Left renal cortex interstitium (tissue), 4 donors: ENCODE results near the gene SPOP. TPM values are rescaled to one million over a fixed set of nuclear protein-coding genes. Genes with fewer than 3 reads are reported as not detected.

Source experiments
- DNase-seq, 4 donors: peaks; one replicate each; pipeline ENCODE4 v3.0.0-alpha.2; 2013; ENCODE audit warnings: low read depth in 4 of 4, low spot score in 2 of 4, missing footprints in 1 of 4
- polyA plus RNA-seq, 4 donors: library from polyadenylated mRNA; unstranded; fragments of 120-200 nt; gene quantifications; one replicate each; pipeline ENCODE4 v1.2.1, GENCODE V29; 2013; ENCODE audit not compliant: insufficient read length in 4 of 4

SPOP gene
- polyA plus RNA-seq, 4 donors = 62.4 to 79.0 (median 69.9) TPM

DNA sequence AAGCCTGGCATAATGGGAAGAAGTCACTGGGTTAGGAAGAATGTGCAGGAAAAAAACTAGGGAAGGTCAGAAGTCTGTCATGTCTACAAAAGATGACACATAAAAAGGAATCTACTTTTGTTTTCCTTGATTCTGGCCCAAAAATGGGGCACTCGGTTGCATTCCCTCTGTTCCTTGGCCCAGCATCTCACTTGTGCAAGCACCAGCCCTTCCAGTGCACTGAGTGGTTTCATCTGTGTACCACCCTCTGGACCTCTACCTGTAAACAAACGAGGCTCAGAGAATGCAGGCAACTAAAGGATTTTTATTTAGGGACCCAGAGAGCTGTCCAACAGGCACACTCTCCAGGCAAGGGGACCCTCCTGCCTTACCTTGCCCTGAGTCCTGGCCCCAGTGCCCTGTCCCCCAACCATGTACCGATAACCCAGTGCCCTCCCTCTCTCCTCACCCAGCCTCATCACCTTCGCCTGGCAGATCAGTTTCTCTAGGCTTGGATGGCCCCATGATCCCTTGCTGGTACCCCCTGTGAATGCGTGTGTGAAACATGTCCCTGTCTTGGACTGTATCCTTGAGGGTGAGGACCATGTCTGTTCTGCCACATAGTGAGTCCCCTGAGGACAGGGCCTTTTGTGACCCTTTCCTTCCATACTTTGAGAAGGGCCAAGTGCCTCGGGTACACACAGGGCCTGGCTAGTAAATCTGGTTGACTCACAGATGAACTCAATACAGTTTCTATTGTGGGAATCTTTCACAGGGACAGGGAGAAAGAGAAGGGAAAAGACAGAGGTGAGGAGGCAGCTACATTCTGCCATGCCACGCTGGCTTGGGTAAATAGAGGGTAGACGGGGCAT lies 88.9 kb downstream of the SPOP start:
- no peak for DNase-seq

DNA sequence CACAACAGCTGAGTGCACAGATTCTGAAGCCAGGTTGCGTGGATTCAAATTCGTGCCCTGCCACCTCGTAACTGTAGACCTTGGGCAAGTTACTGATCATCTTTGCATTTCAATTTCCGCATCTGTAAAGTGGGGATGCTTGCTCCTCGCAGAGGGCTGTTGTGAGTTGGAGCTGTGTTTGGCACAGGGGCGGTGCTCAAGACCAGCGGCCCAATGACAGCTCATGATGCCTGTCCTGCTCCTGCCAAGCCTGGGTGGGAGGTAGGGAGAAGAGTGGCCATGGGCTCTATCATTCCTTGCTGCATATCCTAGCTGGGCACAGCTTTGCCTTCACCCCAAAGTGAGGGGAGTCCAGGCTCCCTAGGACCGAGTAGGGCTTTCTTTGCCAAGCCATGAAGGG lies 89.6 kb downstream of the SPOP start:
- no peak for DNase-seq

DNA sequence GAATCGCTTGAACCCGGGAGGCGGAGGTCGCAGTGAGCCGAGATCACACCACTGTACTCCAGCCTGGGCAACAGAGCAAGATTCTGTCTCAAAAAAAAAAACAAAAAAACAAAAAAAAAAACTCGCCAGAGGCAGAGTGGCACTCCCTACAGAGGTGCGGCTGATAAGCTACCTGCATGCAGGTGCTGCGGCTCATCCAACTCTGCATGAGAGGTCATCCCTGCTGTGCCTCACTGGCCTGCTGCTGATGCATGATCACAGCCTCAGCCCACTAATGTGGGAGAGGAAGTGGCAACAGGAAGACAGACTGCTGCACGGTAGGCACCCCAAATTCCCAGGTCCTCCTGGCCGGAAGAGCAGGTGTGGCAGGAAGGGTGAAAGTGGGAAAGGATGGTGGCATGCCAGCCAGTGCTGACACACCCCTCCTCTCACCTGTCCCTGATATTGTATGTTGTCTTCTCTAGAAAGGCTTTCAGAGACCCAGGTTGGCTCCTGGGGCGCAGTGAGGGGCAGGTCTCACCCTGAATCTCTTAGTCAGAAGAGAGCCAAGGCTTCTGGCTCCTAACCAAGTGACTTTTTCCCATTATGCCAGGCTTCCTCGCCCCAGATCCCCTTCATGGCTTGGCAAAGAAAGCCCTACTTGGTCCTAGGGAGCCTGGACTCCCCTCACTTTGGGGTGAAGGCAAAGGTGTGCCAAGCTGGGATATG lies 90.4 kb downstream of the SPOP start:
- no peak for DNase-seq

DNA sequence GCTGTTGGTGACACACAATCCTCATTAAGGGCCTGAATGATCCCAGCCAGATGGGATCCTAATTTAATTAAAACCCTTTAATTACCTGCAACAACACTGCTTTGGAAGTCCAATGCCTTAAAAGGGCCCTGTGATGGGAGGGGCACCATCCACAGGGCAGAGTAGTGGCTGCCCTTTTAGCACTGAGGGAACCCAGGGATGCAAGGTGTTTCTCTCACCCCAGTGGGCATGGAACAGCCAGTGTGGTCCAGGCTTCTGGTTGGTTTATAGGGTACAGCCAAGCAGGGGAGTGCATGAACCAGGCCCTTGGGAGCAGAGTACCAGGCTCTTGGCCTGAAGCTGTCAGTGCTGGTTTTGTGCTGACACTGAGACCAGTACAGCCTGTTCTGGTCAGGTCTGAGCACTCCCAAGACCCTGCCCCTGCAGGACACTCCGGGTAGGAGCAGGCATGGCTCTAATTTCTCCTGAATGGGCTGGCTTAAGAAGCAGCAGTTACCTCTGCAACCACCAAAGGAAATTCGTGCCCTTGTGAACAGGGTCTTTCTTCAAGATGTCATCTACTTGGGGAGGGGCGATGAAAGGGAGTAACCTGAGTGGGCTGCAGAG lies 92.4 kb downstream of the SPOP start:
- DNase-seq = no peak

DNA sequence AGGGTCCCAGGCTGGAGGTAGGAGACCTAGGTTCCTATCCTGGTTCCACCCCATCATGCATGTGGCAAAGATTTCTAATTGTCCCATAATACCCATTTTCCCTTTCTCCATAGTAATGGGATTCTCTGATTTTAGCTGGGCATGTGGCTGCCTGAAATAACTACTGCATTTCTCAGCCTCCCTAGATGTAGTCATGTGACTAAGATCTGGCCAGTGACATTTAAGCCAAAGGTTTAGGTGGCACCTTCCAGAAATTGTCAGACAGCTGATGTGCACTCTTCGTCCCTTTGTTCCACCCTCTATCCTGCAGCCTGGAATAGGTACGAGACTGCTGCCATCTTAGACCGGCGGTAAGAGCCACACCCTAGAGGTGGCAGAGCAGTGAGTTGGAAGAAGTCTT lies 94.0 kb downstream of the SPOP start:
- no peak for DNase-seq

DNA sequence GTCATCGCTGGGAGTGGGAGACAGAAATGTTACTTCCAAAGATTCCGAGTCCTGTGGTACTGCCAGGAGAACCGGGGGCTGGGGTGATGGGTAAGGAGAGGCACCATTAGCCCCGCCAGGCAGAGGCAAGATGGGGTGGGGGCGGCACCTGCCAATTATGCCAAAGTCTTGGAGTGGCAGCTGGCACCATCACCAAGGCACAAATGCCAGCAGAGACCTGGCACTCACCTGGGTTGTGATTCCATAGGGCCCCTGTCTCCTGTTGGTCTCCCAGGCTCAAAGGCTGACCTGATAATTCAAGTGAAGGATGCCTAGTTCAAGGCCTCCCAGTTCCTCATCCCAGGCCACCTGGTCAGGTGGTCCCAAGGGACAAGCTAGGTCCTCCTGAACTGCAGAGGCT lies 94.7 kb downstream of the SPOP start:
- DNase-seq = no peak

DNA sequence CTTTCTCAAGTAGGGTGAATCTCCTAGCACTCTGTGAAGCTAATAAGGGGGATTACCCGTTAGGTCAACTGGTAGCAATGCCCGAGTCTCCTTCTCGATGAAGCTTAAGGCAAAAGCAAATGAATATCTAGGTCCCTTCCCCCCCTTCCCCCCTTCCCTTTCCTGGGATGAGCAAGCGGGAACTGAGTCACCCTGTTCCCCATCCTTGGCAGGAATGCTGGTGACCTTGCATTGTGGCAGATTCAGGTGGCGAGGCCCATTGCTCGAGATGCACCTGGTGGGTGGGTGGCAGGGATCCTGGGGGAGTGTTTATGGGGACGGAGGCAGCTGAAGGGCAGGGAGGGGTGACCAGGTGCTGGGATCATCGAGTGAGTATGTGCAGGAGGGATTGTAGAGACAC lies 95.1 kb downstream of the SPOP start:
- DNase-seq = no peak

DNA sequence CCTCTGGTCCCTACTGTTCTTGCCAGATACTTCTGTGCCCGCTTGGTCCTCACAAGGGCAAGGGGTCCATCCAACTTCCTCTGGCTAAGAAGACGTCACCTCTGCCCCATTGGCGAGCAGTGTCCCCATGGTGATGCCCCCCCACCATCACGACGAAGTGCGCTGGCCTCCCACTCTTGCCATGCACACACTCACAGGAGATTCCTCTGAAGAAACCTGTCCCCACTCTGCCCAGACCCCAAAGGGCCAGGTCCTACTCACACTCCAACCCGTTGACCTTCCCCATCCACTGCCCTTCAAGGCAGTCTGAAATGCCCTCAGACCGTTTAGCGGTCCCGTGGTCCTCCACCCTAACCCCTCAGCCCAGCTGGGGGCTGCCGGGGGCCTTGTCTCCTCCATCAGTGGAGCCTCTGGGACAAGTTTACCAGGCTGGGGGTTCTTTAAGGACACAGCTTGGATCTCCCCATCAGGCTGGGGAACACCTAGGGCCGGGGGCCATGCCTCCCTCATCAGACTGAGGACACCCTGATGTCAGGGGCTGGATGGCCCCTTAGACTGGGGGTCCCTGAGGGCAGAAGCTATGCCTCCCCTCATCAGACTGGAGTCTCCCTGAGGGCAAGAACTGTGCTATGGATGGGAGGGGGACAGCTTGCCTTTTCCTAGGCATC lies 95.7 kb downstream of the SPOP start:
- DNase-seq = no peak

DNA sequence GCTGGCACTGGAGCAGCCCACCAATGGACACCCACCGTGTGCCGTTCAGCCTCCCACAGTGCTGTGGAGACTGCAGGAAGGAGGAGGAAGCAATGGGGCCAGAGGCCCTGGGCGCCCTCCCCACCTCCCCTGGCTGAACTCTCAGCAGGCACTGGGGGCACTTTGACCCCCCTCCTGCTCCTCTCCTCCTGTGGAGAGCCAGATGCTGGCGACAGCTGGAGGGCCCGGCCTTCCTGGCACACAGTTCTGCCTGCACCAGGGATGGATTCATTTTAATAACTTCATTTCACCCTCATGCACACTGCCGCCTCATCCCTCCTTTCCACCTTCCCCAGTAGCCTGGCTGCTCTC lies 96.3 kb downstream of the SPOP start:
- DNase-seq = no peak

DNA sequence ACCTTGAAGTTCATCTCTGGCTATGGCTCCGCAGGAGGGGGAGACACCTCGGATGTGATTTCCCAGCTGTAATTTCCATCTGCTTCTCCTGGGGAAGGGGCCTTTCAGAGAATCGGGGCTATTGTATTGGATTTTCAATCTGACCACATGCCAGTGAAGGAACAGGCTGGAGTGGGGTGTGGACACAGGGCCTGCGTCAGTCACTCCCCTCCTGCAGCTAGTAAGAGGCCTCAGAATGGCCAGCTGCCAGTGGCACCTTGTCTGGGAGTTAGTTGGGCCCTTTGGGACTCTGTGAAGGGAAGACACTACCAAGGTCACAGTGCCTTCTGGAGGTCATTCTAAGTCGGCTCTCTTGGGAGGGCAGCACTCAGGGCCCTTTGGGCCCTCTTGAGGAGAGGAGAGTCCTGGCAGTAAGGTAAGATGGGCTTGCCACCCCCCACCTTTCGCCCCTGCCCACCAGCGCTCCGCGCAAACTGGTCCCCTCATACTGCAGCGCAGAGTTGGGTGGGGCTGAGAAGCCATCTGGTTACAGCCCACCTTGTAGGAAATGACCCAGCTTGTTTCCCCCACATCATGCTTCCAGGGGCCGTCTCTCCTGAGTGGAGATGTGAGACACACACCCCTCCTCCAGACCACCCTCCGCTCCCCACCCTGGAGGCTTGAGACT lies 96.8 kb downstream of the SPOP start:
- DNase-seq = no peak

DNA sequence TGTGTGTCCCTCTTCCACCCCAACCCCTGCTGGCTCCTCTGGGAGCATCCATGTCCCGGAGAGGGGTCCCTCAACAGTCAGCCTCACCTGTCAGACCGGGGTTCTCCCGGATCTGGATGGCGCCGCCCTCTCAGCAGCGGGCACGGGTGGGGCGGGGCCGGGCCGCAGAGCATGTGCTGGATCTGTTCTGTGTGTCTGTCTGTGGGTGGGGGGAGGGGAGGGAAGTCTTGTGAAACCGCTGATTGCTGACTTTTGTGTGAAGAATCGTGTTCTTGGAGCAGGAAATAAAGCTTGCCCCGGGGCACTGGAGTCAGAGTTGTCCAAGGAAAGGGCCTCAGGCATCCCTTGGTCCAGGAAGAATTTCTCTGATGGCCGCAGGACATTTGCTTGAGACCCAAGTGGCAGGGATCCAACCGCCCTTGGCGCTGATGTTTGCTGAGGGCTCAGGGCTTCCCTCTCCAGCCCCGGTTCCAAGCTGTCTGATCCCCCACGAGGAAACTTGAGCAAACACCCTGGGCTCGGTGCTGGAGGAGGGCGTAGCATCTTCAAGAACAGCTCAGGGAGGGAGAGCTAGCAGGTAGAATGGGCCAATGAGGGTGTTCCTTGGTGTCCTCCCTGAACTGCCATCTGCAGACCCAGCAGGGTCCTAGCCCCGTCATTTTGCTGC lies 97.7 kb downstream of the SPOP start:
- no peak for DNase-seq

DNA sequence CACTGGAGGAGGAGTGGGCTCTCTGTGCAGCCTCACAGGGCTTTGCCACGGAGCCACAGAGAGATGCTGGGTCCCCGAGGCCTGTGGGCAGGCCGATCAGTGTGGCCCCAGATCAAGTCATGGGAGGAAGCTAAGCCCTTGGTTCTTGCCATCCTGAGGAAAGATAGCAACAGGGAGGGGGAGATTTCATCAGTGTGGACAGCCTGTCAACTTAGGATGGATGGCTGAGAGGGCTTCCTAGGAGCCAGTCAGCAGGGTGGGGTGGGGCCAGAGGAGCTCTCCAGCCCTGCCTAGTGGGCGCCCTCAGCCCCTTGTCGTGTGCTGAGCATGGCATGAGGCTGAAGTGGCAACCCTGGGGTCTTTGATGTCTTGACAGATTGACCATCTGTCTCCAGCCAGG lies 98.4 kb downstream of the SPOP start:
- no peak for DNase-seq

DNA sequence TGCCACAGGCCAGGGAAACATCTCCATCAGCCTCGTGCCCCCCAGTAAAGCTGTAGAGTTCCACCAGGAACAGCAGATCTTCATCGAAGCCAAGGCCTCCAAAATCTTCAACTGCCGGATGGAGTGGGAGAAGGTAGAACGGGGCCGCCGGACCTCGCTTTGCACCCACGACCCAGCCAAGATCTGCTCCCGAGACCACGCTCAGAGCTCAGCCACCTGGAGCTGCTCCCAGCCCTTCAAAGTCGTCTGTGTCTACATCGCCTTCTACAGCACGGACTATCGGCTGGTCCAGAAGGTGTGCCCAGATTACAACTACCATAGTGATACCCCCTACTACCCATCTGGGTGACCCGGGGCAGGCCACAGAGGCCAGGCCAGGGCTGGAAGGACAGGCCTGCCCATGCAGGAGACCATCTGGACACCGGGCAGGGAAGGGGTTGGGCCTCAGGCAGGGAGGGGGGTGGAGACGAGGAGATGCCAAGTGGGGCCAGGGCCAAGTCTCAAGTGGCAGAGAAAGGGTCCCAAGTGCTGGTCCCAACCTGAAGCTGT lies 98.9 kb downstream of the SPOP start:
- no peak for DNase-seq

DNA sequence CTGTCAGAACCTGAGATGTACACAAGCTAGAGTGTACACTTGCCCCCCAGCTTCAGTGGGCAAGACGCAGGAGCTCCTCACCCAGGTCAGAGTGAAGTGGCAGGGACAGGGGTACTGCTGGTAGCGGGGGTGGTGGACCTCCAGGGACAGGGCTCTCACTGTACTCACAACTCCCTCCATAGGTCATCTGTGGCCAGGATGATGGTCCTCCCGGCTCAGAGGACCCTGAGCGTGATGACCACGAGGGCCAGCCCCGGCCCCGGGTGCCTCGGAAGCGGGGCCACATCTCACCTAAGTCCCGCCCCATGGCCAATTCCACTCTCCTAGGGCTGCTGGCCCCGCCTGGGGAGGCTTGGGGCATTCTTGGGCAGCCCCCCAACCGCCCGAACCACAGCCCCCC lies 99.5 kb downstream of the SPOP start:
- no peak for DNase-seq

DNA sequence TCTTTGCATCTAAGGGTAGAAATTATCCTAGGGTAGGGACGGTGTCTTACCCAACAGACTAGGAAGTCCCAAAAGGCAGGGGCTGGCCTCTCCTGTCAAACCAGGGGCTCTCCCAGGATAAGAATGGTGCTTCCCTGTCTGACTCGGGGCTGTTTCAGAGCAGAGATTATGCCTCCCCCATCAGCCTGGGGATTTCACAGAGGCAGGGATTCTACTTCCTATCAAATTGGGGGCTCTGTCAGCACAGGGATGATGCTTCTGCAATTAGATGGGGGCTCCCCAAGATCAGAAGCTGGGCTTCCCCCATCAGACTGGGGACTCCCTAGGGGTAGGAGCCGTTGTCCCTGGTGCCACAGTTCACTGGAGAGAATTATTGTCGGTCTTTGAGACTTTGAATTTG lies 99.9 kb downstream of the SPOP start:
- DNase-seq = no peak

DNA sequence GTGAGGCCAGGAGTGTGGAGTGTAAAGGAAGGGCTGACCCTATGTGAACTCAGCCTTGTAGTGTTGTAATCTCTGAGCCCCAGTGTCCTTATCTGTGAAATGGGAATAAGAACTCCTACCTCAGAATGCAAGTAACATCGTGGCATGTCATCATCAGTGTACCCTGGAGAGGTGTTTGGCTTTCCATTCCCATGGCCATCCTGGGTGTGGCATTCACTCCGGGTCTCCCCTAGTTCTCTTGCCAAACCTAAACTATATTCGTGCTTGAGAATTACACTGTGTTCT lies 100.3 kb downstream of the SPOP start:
- no peak for DNase-seq

DNA sequence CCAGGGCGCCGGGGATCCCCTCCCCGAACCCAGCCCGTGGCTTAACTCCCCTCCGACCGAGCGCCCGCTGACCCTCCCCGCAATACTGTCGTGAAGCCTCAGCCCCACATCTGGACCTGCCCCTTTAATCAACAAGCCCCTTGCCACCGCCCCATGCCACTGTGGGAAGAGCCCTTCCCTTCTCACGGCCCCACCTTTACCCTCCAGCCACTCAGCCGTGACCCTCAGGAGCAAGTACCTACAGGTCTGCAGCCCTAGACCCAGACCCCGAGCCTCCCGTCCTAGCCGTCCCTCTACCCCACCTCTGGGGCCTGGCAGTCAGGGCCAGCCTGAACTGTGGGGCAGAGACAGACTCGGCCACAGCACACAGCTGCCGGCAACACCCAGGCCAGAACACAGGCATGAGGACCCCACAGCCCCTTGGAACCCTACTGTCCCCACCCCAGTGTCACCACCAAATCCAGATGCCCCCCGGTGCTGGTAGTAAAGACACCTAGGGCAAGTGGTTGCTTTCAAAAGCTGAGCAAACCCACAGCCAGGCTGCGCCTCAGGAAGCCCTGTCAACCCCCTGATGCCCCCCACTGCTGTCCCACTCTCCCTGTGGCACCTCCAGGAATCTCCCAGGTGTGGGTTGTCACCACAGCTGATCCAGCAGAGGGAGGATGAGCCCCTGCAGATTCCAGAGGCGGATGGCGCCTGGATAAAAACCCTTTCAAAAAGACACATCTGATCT lies 100.8 kb downstream of the SPOP start:
- no peak for DNase-seq

DNA sequence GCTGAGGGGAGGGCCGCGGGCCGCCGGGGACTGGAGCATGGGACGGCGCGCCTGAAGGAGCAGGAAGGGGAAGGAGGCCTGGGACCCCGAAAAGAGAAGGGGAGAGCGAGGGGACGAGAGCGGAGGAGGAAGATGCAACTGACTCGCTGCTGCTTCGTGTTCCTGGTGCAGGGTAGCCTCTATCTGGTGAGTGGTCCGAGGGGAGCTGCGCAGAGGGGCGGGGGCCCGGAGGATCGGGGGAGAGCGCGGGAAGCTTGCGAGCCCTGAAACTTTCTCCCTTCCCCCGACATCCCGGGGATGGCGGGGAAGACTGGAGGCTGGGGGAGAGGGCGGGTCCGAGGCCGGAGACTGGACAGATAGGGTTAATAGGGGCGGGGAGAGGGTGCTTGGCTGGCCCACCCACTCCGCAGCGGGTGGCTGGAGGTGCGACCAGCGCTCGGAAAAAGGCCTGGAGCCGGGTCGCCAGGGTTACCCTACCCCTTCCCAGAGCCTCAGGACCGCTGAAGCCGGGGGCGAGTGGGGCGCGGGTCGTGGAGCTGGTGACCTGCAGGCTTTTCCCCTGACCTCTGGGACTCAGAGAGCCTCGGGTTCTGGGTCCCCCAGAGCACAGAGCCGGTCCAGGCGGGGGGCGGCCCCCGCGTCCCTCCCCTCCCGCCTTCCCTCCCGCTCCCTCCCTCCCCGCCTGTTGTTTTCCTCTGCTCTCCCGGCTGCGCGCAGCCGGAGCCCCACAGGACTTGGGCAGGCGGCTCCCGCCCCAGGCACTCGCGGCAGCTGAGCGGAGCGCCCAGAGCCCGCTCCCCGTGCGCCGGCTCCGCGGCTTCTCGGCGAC lies 101.6 kb downstream of the SPOP start:
- peak in 3 of 4 donors; percentile 28 to 45 (median 35) for DNase-seq

DNA sequence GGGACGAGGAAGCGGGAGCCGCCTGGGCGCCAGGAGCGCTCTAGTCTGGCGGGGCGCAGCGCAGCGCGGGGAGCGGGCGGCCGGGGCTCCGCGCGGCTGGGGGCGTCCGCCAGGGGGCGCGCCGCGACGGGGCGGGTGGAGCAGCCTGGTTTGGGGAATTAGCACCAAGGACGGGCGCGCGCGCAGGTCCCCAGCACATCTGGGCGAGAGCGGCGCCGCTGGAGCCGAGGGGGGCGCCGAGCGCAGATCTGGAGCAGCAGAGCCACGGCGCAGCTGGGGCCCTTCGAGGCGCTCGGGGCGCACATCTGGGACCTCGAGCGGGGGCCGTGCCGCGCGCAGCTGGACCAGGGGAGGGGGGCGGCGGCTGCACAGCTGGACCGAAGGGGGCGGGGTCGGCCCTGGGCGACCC lies 102.2 kb downstream of the SPOP start, which contains the start of gene NXPH3:
Gene NXPH3 (plus strand): TSS at position 193 of the 409 bp plus-strand sequence. CDS start 349 bp downstream, outside the sequence.
- peak in 1 of 4 donors; percentile 13 for DNase-seq
